ENCODE results near the gene R3HDM4.

R3HDM4 gene

GRCh38 chr19:929203-929890 lies 16.3 kb upstream of the R3HDM4 start:
- DNase-seq, result no peak

DNA sequence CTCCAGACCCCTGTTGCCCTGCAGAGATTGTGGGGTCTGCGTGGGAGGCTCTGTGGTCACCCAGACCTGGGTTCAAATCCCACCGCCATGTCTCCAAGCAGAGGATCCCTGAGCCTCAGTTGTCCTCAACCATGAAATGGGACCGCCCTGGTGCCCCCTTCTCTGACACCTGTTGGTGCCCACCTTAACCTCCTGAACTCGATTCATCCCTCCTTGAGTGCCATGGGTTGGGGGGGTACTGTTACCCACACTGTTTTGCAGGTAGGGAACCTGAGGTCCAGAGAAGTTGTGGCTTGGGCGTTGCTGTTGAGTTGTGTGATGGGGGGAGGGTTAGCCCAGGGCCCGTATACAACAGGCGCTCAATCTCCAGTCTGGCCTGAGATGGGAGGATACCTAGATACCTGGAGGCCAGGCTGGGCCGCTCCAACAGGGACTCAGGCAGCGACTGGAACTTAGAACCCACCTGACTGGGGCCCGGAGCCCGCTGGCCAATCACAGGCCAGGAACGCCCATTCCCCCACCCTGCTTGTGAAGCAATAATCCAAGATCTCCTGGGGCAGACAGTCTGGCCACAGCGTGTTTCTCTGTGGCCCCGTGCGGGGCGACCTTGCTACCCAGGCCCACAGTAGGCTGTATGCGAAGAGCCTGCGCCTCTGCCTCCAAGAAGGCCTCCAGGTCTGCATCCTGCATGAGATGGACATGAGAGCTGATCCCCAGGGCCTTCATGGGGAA lies 15.6 kb upstream of the R3HDM4 start:
- no peak for DNase-seq

GRCh38 chr19:927780-928401 lies 14.9 kb upstream of the R3HDM4 start:
- no peak for DNase-seq

DNA sequence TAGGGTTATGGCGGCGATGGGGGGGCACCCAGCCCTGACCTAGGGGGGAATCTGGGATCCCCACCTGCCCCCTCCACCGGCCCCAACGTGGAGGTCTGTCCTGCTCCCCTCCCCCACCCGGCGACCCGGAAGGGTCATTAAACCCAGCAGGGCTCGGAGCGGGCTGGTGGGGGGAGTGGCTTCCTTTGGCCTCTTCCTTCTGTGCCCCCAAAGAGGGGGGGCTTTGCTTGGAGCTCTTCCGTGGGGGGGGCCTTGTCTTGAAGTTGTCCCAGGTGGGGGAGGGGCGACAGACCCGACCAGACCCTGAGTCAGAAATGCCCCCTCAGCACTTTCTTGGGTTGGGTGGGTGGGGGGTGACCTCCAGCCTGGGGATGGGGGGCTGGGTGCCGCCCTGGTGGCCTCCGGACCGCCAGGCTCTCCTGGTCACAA lies 14.3 kb upstream of the R3HDM4 start:
- no peak for DNase-seq

DNA sequence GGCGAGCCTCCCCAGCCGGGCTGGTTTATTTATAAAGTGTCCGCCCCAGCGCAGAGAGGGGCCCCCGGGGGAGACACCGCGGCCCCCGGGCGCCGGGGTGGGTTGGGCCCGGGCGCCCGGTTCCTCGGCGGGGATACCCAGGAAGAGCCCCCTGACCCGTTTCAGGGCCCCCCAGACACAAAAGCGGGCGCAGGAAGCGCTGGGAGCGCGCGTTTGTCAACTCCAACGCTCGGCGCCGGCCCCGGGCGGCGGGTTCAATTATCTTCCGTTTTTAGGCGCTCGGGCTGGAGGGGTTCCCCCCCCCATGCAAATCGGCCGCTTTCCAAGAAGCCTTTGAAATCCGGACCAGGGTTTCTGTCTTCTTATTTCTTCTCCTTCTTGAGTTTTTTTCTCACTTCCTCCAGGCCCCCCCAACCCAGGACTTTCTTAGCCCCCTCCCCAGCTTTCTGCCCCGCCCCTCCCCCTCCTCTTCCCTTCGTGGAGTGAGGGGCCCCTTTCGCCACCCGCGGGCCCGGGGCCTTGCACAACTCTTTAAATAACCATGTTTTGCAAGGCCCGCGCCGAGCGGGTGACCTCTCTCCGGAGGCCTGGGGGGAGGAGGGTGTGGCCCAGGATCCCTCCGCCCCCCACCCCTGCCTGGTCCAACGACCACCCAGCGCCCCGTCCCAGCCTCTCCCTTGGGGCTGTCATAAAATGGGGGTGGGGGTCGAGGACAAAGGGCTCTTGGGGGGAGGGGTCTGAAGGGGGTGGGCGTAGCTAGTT lies 13.8 kb upstream of the R3HDM4 start:
- DNase-seq, result no peak

DNA sequence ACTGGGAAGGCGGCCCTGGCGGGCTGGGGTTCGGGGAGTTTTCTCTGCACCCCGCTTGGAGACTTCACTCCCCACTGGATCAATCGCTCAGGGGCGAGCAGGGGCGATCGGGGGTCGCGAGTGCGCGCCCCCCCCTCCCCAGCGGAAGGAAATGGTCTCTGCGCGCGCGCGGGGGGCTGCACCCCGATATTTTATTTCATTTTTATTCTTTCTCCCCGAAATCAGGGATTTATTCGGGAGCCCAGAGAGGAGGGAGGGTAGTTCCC lies 13.2 kb upstream of the R3HDM4 start:
- DNase-seq, result no peak

GRCh38 chr19:925526-926322 lies 12.7 kb upstream of the R3HDM4 start, which contains the start of gene ARID3A:
Gene ARID3A (plus strand): TSS chr19:926035. CDS start chr19:929529, 3,494 bp downstream.
- DNase-seq, result peak; percentile 84

- DNase-seq, result no peak
These were observed 12.1 kb upstream of the R3HDM4 start for GRCh38 chr19:925087-925525.

DNA sequence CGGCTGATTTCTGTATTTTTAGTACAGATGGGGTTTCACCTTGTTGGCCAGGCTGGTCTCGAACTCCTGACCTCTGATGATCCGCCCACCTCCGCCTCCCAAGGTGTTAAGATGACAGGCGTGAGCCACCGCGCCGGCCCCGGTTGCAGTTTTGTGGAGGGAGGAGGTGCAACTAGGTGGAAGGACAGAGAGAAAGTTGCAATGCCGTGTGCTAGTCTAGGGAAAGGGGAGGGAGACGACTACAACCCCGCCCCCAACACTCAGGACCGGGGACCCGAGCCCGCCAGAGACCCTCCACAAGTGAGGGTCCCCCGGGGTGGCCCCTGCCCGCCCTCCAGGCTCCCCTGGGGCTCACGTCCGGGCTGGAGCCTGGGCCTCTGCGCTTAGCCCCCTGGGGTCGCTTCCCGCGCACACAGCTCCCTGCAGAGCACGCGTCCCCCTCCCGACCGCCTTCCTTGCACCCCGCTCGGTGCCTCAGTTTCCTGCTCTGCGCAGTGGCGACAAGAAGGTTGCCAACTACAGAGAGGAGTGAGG lies 11.6 kb upstream of the R3HDM4 start:
- DNase-seq, result no peak

GRCh38 chr19:920051-920864 lies 7.2 kb upstream of the R3HDM4 start:
- no peak for DNase-seq

- DNase-seq, result no peak
These were observed 6.4 kb upstream of the R3HDM4 start for GRCh38 chr19:919199-920050.

DNA sequence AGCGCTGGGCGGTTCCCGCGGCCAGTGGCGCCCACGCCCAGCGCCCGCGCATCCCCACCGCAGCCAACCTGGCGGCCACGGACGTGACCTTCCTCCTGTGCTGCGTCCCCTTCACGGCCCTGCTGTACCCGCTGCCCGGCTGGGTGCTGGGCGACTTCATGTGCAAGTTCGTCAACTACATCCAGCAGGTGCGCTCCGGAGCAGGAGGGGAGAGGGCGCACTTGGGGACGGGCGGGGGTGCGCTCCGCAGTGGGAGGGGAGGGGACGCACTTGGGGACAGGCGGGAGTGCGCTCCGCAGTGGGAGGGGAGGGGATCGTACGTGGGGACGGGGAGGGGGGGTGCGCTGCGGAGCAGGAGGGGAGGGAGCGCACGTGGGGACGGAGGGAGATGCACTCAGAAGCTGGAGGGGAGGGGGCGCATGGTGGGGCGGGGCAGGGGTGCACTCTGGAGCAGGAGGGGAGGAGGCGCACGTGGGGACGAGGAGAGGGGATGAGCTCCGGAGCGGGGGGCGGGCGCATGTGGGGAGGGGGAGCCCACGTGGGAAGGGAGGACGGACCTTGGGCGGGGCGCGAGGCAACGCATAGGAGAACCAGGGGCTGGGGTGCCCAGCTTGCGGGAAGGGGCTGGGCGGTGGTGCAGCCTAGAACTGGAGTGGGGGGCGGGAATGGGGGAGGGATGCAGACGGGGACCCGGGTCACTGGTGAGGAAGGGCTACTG lies 5.6 kb upstream of the R3HDM4 start:
- DNase-seq, result no peak

GRCh38 chr19:918152-918437 lies 5.1 kb upstream of the R3HDM4 start:
- no peak for DNase-seq

DNA sequence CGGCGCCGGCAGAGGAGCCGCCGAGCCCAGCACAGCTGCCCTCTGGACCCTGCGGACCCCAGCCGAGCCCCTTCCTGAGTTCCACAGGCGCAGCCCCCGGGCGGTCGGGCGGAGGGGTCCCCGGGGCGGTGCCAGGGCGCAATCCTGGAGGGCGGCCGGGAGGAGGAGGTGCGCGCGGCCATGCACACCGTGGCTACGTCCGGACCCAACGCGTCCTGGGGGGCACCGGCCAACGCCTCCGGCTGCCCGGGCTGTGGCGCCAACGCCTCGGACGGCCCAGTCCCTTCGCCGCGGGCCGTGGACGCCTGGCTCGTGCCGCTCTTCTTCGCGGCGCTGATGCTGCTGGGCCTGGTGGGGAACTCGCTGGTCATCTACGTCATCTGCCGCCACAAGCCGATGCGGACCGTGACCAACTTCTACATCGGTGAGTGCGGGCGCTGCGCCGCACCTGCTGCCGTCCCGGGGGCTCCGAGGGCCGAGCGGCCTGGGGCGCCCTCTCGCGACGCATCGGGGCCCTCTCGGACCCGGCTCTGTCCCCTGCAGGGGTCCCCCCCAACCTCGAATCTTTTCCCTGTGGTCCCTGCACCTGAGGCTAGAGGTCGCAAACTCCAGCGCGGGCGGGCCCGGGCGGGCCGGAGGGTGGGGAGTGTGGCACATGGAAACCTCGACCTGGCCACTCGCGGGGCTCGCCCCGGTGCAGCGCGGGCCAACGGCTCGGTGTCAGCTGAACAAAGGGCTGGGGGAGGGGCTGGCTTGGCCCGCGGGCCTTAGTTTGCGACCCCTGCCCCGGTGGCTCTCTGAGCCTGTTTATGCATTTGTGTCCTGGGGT lies 4.5 kb upstream of the R3HDM4 start, which contains the start of gene KISS1R:
Gene KISS1R (plus strand): TSS at position 11 of the 829 bp plus-strand sequence. CDS start 170 bp downstream, at position 181.
- peak; percentile 20 for DNase-seq

- no peak for DNase-seq
These were observed 3.8 kb upstream of the R3HDM4 start for GRCh38 chr19:916645-917322.

- no peak for DNase-seq
These were observed 589 bp downstream of the R3HDM4 start for GRCh38 chr19:912181-913079.
